Caco-2 (cell line): ENCODE results near the gene TMEM167A. TPM values are rescaled to one million over a fixed set of nuclear protein-coding genes. Genes with fewer than 3 reads are reported as not detected.

Experiments
- BruUV-seq: library from RNA; stranded (reverse); fragments of 400-500 nt; replicated peaks from 2 replicates; lab custom pipeline; 2021; lab: Mats Ljungman, UMichigan
- CTCF ChIA-PET: fragments of 300-600 bp; sonication (Branson Sonifier 250); formaldehyde crosslinking; loops from one replicate; lab custom pipeline; 2022; ENCODE audit warnings: antibody characterized with exemption; lab: Charles Lee
- POLR2A ChIA-PET: fragments of 300-600 bp; sonication (Branson Sonifier 250); formaldehyde crosslinking; loops from one replicate; lab custom pipeline; 2022; ENCODE audit warnings: antibody characterized with exemption; lab: Charles Lee
- DNase-seq, 2 experiments: peaks; one replicate each; pipeline versions ENCODE4 v3.0.0 to v3.0.0-alpha.2; 2020 to 2022
- H3K27me3 ChIP-seq: replicated peaks from 2 replicates; pipeline ENCODE4 v1.6.0; 2011; ENCODE audit warnings: low read length; ENCODE audit not compliant: control insufficient read depth, insufficient read depth
- H3K36me3 ChIP-seq: 2 replicates; pipeline ENCODE4 v1.5.1; 2011; ENCODE audit warnings: low read length; ENCODE audit not compliant: control insufficient read depth, insufficient read depth
- H3K4me1 ChIP-seq: fragments of 250-450 bp; sonication (Bioruptor Pico); 2 replicates; pipeline ENCODE4 v1.5.1; 2020; ENCODE audit warnings: mild to moderate bottlenecking
- H3K4me3 ChIP-seq: 2 replicates; pipeline ENCODE4 v1.5.1; 2011; ENCODE audit warnings: low read depth, mild to moderate bottlenecking, control low read depth, low read length
- H3K9me3 ChIP-seq: fragments of 250-450 bp; sonication (Bioruptor Pico); 2 replicates; pipeline ENCODE4 v1.5.1; 2020; ENCODE audit warnings: mild to moderate bottlenecking, moderate library complexity
- H3K27ac Mint-ChIP-seq: one replicate; pipeline ENCODE4 v1.8.0; 2022; ENCODE audit warnings: mixed read lengths; ENCODE audit not compliant: unreplicated experiment
- H3K27me3 Mint-ChIP-seq: one replicate; pipeline ENCODE4 v1.8.0; 2022; ENCODE audit warnings: mixed read lengths; ENCODE audit not compliant: insufficient read depth, unreplicated experiment
- H3K36me3 Mint-ChIP-seq: one replicate; pipeline ENCODE4 v1.8.0; 2022; ENCODE audit warnings: mild to moderate bottlenecking, mixed read lengths; ENCODE audit not compliant: insufficient read depth, unreplicated experiment
- H3K4me1 Mint-ChIP-seq: one replicate; pipeline ENCODE4 v1.8.0; 2022; ENCODE audit warnings: low read depth, mixed read lengths; ENCODE audit not compliant: unreplicated experiment
- H3K4me3 Mint-ChIP-seq: one replicate; pipeline ENCODE4 v1.8.0; 2022; ENCODE audit warnings: mild to moderate bottlenecking, moderate library complexity, mixed read lengths; ENCODE audit not compliant: unreplicated experiment
- H3K9me3 Mint-ChIP-seq: one replicate; pipeline ENCODE4 v1.8.0; 2022; ENCODE audit warnings: mixed read lengths; ENCODE audit not compliant: unreplicated experiment
- CTCF ChIP-seq, 2 experiments: fragments of 200-600 bp in 1 of 2; IDR thresholded peaks; 1 replicate in 1 of 2; 2 replicates in 1 of 2; pipeline versions ENCODE4 v1.5.1 to v1.8.0; 2011 to 2022; ENCODE audit warnings: antibody characterized with exemption in 1 of 2, control low read depth in 1 of 2, inconsistent platforms in 1 of 2, low read depth in 1 of 2, low read length in 1 of 2, mild to moderate bottlenecking in 1 of 2, moderate library complexity in 1 of 2; ENCODE audit not compliant: insufficient read depth in 1 of 2, severe bottlenecking in 1 of 2, unreplicated experiment in 1 of 2
- intact Hi-C: fragments of 100-400 bp; cut with micrococcal nuclease; formaldehyde crosslinking; loops from one replicate; pipeline ENCODE4 v1.10.0; 2022; ENCODE audit not compliant: unreplicated experiment
- total RNA-seq: library from RNA; stranded (reverse); gene quantifications from 2 replicates; pipeline ENCODE4 v1.2.3, GENCODE V29; 2022

Gene TMEM167A
- total RNA-seq, 1 experiment from 2014 or later = 97.1 TPM

GRCh38 chr5:83029912-83030311 lies 47.3 kb downstream of the TMEM167A start:
- Histone ChIP-seq H3K36me3 (no peaks in the 10 kb centered on the region), H3K27me3 (no peaks in the 10 kb centered on the region), H3K4me3 (no peak overlapping the region), H3K9me3 (no peaks in the 10 kb centered on the region), H3K4me1 (no peaks in the 10 kb centered on the region)
- intact Hi-C loops = no loop called here
- Mint-ChIP-seq H3K4me1 (no peaks in the 10 kb centered on the region), H3K4me3 (no peak overlapping the region), H3K27me3 (no peaks in the 10 kb centered on the region), H3K9me3 (no peaks in the 10 kb centered on the region), H3K27ac (no peak overlapping the region), H3K36me3 (no peaks in the 10 kb centered on the region)
- ChIA-PET CTCF (no interaction called here), POLR2A (no interaction called here)
- no TSS peak for BruUV-seq
- DNase-seq = no peak
- TF ChIP-seq CTCF (IDR thresholded peaks at IDR 0.05; ENCODE audit: insufficient read depth in 1 of 2, low read depth in 1 of 2, low read length in 1 of 2, severe bottlenecking in 1 of 2, unreplicated experiment in 1 of 2) = no peak

GRCh38 chr5:83026930-83027687 lies 50.1 kb downstream of the TMEM167A start:
- no peaks in the 10 kb centered on the region for H3K9me3 ChIP-seq
- no peaks in the 10 kb centered on the region for H3K27me3 ChIP-seq
- intact Hi-C loops = no loop called here
- Mint-ChIP-seq H3K4me1 (no peaks in the 10 kb centered on the region), H3K4me3 (no peak overlapping the region), H3K27me3 (no peaks in the 10 kb centered on the region), H3K9me3 (no peaks in the 10 kb centered on the region), H3K27ac (no peak overlapping the region), H3K36me3 (no peaks in the 10 kb centered on the region)
- H3K36me3 ChIP-seq = no peaks in the 10 kb centered on the region
- ChIA-PET CTCF (no interaction called here), POLR2A (no interaction called here)
- no TSS peak for BruUV-seq
- TF ChIP-seq CTCF (IDR thresholded peaks at IDR 0.05; ENCODE audit: insufficient read depth in 1 of 2, low read depth in 1 of 2, low read length in 1 of 2, severe bottlenecking in 1 of 2, unreplicated experiment in 1 of 2) = no peak
- DNase-seq = no peak
- H3K4me1 ChIP-seq = no peaks in the 10 kb centered on the region
- no peak overlapping the region for H3K4me3 ChIP-seq

- Histone ChIP-seq H3K36me3 (no peaks in the 10 kb centered on the region), H3K9me3 (no peaks in the 10 kb centered on the region), H3K27me3 (no peaks in the 10 kb centered on the region), H3K4me3 (no peak overlapping the region), H3K4me1 (no peaks in the 10 kb centered on the region)
- Mint-ChIP-seq H3K36me3 (no peaks in the 10 kb centered on the region), H3K27ac (no peak overlapping the region), H3K4me1 (no peaks in the 10 kb centered on the region), H3K4me3 (no peak overlapping the region), H3K27me3 (no peaks in the 10 kb centered on the region), H3K9me3 (no peaks in the 10 kb centered on the region)
- no peak for DNase-seq
- no peak for TF ChIP-seq CTCF (IDR thresholded peaks at IDR 0.05; ENCODE audit: insufficient read depth in 1 of 2, low read depth in 1 of 2, low read length in 1 of 2, severe bottlenecking in 1 of 2, unreplicated experiment in 1 of 2)
- POLR2A ChIA-PET = no interaction called here
- CTCF ChIA-PET = no interaction called here
- BruUV-seq = no TSS peak
- intact Hi-C loops = no loop called here
Observed at GRCh38 chr5:83026516-83026915, 50.7 kb downstream of the TMEM167A start.
